ENCODE measurements around the gene ZNF594.
"Not testable (repeated sequence)": the region's sequence is repeated elsewhere in the genome, so short reads cannot be mapped to it uniquely, and the experiment has no call there.

The ZNF594 gene

DNA sequence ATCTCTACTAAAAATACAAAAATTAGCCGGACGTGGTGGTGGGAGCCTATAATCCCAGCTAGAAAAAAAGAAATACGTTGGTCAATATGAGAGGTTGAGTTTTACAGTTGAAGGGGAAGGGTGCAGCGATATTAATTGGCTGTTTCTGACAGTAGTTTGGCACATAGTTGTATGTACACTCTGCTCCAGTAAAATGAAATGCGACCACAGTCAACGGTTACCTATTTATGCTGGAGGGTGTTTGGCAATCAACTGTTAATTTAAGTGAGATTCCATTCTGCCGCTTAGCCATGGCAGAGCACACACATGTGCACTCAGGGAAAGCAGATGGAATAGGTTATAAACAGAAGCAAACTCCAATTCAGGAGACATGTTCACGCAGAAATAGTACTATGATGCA is 9.3 kb upstream of the ZNF594 start:
- DNase-seq (ENCODE audit: low read depth in 2 of 2) = no peak

DNA sequence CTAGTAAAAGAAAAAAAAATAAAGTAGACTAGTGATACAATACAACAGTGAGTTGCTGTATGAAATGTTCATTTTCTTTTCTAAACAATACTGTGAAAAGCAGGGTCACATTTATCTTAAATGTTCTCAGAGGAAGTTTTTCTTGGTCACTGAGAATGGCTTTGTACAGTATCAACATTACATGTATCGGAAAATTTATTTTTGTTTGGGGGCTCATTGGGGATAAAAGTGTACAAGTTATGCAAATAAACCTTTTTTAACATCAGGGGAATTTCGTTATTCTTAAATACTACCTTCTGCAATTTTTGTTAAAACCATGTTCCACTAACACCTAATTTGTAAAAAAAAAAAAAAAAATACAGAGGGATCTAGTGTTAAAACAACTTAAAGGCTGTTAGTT is 8.7 kb upstream of the ZNF594 start:
- no peak for DNase-seq (ENCODE audit: low read depth in 2 of 2)

DNA sequence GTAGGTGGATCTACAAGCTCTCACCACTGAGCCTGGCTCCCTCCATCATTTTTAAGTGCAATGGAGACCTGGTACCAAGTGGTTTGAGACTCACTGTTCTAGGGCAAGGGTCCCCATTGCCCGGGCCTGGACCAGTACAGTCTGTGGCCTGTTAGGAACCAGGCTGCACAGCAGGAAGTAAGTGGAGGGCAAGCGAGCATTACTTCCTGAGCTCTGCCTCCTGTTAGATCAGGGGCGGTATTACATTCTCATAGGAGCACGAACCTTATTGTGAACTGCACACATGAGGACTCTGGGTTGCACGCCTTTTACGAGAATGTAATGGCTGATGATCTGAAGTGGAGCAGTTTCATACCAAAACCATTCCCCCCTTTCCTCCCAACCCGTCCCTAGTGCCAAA is 6.8 kb upstream of the ZNF594 start:
- no peak for DNase-seq (ENCODE audit: low read depth in 2 of 2)

DNA sequence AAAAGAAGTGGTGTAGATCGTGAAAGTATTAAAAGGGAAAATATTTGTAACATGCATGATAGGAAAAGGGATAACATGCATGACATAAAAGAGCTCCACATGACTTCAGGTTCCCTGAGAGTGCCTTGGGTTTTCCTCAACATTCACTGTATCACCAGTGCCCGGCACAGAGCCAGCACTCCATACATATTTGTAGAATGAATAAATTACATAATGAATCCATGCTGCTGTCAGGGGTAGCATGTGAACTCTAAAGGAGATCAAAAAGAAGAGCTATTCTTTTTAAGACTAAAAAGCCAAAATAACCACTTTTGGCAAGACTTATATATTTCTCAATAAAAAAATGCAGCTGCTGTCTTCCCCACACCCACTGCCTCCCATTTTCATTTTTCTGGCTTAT is 2.7 kb upstream of the ZNF594 start:
- DNase-seq (ENCODE audit: low read depth in 2 of 2) = peak; percentile 62

DNA sequence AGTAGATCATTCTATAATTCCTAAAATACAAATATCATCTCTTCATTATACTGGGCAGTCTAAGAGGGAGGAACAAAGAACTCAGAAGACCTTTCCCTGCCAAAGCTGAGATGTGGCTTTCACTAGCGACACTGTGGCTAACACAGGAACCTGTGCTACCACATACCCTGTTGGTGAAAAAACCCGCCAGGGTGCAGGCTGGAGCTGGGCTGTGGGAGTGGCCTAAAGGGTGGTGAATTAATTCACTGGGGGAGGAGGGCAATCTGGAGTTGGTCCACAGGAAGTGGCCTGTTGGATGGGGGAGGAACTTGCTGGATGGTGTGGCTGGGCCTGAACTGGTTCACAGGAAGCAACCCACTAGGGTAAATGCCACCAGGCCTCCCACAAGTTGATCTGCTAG is 7.4 kb downstream of the ZNF594 start:
- DNase-seq (ENCODE audit: low read depth in 2 of 2) = no peak

DNA sequence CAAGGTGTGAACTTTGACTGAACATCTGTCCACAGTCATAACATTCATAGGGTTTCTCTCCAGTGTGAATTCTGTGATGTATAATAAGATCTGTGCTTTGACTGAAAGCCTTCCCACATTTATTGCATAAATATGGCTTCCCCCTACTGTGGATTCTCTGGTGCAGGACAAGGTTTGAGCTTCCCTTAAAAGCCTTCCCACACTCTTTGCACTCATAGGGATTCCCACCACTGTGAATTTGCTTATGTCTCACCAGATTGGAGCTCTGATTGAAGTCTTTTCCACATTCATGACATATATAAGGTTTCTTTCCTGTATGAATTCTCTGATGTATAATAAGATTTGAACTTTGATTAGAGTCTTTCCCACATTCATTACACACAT is 8.3 kb downstream of the ZNF594 start:
- DNase-seq (ENCODE audit: low read depth in 2 of 2) = no peak

DNA sequence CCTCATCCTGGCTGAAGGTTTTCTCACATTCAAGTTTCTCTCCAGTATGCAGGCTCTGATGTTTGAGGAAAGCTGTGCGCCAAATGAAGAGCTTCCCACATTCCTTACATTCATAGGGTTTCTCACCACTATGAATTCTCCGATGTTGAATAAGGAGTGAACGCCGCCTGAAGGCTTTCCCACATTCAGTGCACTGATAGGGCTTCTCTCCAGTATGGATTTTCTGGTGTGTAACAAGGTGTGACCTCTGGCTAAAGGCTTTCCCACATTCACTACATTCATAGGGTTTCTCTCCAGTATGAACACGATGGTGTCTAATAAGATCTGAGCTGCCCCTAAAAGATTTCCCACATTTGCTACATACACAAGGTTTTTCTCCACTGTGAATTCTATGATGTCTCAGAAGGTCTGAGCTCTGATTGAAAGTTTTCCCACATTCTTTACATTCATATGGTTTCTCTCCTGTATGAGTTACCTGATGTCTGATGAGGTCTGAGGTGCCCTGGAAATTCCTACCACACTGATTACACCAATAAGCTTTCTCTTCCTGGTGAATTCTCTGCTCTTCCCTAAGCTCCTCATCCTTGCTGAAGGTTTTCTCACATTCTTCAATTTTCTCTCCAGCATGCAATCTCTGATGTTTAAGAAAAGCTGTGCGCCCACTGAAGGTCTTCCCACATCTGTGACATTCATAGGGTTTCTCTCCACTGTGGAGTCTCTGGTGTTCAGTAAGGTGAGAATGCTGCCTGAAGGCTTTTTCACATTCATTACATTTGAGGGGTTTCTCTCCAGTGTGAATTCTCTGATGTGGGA is 8.9 kb downstream of the ZNF594 start:
- DNase-seq (ENCODE audit: low read depth in 2 of 2) = no peak

DNA sequence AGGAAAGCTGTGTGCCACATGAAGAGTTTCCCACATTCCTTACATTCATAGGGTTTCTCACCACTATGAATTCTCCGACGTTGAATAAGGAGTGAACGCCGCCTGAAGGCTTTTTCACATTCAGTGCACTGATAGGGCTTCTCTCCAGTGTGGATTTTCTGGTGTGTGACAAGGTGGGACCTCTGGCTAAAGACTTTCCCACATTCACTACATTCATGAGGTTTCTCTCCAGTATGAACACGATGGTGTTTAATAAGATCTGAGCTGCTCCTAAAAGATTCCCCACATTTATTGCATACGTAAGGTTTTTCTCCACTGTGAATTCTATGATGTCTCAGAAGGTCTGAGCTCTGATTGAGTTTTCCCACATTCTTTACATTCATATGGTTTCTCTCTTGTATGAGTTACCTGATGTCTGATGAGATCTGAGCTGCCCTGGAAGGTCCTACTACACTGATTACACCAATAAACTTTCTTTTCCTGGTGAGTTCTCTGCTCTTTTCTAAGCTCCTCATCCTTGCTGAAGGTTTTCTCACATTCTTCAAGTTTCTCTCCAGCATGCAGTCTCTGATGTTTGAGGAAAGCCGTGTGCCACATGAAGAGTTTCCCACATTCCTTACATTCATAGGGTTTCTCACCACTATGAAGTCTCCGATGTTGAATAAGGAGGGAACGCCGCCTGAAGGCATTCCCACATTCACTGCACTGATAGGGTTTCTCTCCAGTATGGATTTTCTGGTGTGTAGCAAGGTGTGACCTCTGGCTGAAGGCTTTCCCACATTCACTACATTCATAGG is 10.0 kb downstream of the ZNF594 start:
- no peak for DNase-seq (ENCODE audit: low read depth in 2 of 2)

DNA sequence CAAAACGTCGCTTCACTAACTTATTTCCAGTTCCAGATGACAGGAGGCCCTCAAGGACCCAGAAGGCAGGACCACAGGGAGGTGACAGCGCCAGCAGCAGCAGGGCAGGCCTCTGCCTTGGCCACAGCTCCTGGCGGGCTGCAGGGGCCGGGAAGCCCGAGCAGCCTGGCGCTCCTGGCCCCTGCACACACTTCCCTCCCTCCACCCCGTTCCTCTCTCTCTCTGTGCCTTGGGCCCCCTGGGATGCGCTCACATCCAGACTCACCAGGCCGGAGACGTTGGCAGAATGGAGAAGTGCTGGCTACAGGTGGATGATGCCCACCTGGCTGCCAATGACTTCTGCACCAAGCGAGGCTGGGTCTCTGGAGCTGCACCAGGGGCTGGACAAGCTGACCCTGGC is 12.7 kb downstream of the ZNF594 start:
- no peak for DNase-seq (ENCODE audit: low read depth in 2 of 2)

DNA sequence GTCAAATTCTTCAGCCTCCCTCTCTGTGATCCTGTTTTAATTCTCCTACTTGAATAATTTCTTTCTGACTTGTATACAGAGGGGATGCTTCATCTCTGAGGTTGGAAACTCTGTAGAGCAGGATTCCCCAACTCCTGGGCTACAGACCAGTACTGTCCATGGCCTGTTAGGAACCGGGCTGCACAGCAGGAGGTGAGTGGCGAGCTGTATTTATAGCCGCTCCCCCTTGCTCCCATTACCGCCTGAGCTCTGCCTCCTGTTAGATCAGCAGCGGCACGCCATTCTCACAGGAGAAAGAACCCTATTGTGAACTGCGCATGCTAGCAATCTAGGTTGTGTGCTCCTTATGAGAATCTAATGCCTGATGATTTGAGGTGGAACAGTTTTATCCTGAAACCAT is 16.6 kb downstream of the ZNF594 start:
- not testable (repeated sequence) for DNase-seq (ENCODE audit: low read depth in 2 of 2)

DNA sequence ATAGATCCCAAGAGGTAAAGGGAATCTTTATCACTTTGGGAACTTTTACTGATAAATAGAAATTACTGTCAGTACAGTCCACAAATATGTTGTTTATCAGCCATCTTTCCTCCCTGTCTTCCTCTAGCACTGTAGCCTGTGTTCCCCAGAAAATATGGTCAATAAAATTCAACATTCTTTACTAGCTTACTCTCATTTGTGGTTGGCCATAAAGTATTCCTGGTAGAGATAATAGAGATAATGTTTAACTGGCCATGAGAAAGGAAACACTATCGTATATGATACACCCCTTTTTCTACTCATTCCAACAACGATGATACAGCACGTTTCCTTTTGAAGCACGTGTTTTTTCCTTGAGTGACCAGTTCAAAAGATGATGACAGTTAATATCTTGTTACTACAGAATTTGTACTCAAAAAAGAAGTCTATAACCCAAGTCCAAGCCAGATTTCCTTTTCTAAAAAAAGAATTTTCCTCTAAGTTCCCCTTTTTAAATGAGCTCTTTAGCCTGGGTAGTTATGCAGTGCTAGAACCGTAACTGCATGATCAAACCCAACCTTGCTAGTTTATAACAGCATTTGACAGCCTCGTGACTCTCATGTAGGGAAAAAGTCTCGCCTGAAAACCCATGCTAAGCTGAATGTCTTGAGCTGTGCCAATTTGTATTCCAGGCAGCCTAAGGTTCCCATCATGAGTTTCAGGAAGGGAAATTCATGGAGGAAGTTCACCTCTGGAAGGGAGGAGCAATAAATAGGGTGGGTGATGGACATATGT is 25.7 kb downstream of the ZNF594 start:
- DNase-seq (ENCODE audit: low read depth in 2 of 2) = peak; percentile 3

DNA sequence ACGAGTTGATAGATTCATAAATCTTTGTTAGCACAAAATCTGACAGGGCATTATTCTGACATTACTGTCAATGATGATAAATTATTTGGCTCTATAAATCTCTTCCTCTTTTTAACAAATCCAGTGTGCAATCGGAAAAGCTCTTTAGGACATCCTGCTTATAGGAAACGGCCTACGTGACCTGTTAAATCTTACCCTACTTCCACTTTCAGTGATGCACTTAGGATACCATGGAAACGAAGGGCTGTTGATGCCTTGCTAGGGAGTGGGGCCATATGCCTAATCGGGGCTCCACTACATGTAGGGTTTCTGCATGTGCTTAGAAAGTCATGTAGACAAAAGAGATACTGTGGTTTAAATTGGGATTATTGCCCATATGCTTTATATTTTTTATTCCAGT is 27.2 kb downstream of the ZNF594 start:
- DNase-seq (ENCODE audit: low read depth in 2 of 2) = no peak

DNA sequence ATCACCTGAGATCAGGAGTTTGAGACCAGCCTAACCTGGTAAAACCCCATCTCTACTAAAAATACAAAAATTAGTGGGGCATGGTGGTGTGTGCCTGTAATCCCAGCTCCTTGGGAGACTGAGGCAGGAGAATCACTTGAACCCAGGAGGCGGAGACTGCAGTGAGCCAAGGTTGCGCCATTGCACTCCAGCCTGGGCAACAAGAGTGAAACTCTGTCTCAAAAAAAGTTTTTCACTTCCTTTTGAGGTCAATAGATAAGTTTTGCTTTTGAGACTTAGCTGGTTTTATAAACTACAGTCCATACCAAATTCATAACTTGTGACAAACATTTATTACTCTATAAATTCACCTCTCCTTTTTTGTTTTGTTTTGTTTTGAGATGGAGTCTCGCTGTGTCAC is 29.9 kb downstream of the ZNF594 start:
- DNase-seq (ENCODE audit: low read depth in 2 of 2) = not testable (repeated sequence)

DNA sequence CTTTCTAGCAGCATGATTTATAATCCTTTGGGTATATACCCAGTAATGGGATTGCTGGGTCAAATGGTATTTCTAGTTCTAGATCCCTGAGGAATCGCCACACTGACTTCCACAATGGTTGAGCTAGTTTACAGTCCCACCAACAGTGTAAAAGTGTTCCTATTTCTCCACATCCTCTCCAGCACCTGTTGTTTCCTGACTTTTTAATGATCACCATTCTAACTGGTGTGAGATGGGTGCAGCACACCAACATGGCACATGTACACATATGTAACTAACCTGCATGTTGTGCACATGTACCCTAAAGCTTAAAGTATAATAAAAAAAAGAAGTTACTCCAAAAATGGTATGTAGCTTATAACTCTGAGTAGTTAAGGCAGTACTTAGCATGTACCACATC is 31.0 kb downstream of the ZNF594 start:
- not testable (repeated sequence) for DNase-seq (ENCODE audit: low read depth in 2 of 2)

DNA sequence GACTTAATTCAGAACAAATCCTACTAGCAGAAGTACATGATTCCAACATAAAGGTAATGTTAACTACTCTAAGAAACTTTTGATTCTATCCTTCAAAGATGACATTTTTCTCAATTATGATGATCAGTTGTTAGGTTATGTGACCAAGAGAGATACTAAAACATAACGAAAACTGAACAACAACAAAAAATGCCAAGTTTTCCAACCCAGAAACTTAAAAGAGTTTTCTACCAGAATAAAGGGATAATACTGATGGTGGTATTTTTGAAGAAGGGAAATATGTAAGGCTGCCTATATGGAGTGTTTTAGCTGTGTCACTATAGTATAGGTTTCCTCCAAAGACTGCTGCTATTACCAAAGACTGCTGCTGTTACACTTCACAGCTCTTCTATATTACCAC is 45.5 kb downstream of the ZNF594 start:
- DNase-seq (ENCODE audit: low read depth in 2 of 2) = not testable (repeated sequence)

DNA sequence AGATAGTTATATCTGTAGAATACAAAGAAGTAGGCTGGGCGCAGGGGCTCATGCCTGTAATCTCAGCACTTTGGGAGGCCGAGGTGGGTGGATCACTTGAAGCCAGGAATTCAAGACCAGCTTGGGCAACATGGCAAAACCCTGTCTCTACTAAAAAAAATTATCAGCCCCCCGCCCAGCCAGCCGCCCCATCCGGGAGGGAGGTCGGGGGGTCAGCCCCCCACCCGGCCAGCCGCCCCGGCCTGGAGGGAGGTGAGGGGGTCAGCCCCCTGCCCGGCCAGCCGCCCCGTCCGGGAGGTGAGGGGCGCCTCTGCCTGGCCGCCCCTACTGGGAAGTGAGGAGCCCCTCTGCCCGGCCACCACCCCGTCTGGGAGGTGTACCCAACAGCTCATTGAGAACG is 48.8 kb downstream of the ZNF594 start:
- DNase-seq (ENCODE audit: low read depth in 2 of 2) = not testable (repeated sequence)

DNA sequence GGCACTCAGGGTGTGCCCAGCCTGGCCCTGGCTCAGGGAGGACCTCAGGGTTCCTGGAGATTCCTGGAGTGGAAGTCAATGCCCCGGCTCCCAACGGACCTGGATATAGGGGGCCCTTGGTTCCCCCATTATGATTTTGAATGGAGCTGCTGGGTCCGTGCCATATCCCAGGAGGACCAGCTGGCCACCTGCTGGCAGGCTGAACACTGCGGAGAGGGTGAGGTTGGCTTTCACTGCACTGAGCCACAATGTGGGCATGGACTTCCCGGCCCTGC is 52.3 kb downstream of the ZNF594 start:
- DNase-seq (ENCODE audit: low read depth in 2 of 2) = no peak

DNA sequence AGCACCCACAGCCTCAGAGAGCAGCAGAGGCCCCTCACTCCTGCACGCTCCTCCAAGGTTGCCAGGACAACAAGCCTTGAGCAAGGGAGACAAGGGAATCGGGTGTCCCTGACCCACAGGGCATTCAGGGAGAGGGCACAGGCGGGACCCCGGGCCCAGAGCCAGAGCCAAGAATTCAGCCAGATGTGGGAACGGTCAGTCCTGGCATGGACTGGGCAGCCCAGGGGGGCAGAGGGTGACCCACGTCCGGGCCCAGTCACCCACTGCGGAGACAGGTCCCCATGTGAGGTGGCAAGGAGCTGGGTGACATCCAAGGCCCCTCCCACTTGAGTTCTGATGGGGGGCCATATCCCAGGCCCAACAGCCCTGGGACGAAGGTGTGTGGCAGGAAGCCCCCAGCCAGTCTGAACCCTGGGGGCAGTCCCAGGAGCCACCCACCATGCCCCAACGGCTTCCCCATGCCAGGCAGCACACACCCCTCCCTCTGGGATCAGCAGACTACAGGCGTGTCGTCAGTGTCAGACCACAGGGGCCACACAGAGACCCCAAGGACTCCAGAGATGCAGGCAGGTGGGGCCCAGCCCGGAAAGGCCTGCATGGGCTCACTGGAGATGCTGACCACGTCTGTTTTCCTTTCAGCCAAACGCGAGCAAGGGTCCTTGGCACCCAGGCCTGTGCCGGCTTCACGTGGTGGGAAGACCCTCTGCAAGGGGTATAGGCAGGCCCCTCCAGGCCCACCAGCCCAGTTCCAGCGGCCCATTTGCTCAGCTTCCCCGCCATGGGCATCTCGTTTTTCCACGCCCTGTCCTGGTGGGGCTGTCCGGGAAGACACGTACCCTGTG is 52.8 kb downstream of the ZNF594 start:
- no peak for DNase-seq (ENCODE audit: low read depth in 2 of 2)

DNA sequence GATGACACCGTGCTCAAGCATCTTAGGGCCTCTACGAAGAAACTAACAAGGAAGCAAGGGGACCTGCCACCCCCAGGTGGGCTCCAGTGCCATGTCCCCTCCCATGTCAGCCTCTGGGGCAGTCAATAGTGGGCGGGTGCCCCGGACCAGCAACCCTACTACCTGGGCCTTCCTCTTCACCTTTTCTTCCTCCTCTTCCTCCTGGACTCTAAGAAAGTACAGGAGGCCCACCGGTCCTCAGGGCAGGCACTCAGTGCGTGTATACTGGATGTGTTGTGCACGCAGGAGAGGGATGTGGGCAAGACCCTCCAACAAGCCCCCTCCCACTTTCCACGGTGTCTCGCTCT is 53.5 kb downstream of the ZNF594 start:
- DNase-seq (ENCODE audit: low read depth in 2 of 2) = not testable (repeated sequence)

DNA sequence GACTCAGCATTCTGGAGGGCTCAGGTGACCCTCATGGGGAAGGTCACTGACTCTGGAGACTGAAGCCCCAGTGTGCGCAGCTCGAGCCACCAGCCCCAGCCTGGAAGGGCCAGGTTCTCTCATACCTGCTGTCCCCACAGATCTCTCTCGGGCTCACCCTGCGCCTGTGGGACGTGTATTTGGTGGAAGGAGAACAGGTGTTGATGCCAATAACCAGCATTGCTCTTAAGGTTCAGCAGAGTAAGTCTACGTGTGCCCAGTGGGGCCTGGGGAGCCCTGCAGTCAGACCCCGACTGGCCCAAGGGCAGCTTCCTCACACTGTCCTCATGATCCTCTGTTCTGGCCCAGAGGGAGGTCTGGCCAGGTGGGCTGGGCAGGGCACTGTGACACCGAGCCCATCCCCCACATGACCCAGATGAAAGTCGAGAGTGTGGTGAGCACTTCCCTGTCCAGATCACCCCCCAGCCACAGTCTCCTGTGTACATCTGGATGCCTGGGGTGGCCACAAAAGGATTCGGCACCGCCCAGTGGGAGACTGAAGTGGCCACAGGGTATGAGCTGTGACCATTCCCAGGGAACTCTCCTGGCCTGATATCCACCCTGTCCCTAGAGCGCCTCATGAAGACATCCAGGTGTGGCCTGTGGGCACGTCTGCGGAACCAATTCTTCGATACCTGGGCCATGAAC is 54.0 kb downstream of the ZNF594 start:
- DNase-seq (ENCODE audit: low read depth in 2 of 2) = not testable (repeated sequence)
